Panc1 (cell line): ENCODE measurements around the gene OR4F6. TPM values are rescaled to one million over a fixed set of nuclear protein-coding genes. Genes with fewer than 3 reads are reported as not detected.
A peak's percentile ranks its signal among the peaks of the same experiment; 100 is the strongest.
"Not testable (repeated sequence)": the region's sequence is repeated elsewhere in the genome, so short reads cannot be mapped to it uniquely, and the experiment has no call there.

ENCODE experiments used
- ATAC-seq: fragments of 200-7000 bp; cut with Tn5 transposase; 2 replicates; pipeline ENCODE4 v1.9.1; 2020; ENCODE audit warnings: mild to moderate bottlenecking, moderate library complexity
- BruUV-seq: library from RNA; stranded (reverse); fragments of 400-500 nt; replicated peaks from 2 replicates; lab custom pipeline; 2021; lab: Mats Ljungman, UMichigan
- CTCF ChIA-PET: fragments of 300-600 bp; sonication (Branson Sonifier 250); formaldehyde crosslinking; loops from one replicate; lab custom pipeline; 2022; ENCODE audit warnings: antibody characterized with exemption; lab: Charles Lee
- POLR2A ChIA-PET: fragments of 300-600 bp; sonication (Branson Sonifier 250); formaldehyde crosslinking; loops from one replicate; lab custom pipeline; 2022; ENCODE audit warnings: antibody characterized with exemption; lab: Charles Lee
- DNase-seq: peaks from one replicate; pipeline ENCODE4 v3.0.0-alpha.2; 2010; ENCODE audit warnings: low read depth, low spot score
- H3K27ac ChIP-seq: 2 replicates; pipeline ENCODE4 v1.5.1; 2011; ENCODE audit warnings: mild to moderate bottlenecking, low read length, inconsistent platforms
- H3K27me3 ChIP-seq: fragments of 200-500 bp; sonication (Bioruptor generic); 2 replicates; pipeline ENCODE4 v1.6.0; 2014; ENCODE audit warnings: low read length, inconsistent platforms; ENCODE audit not compliant: control insufficient read depth, insufficient read depth
- H3K36me3 ChIP-seq: fragments of 200-500 bp; sonication (Bioruptor generic); 2 replicates; pipeline ENCODE4 v1.5.1; 2014; ENCODE audit warnings: inconsistent platforms, mild to moderate bottlenecking, low read length, moderate library complexity; ENCODE audit not compliant: control insufficient read depth, insufficient read depth
- H3K4me1 ChIP-seq: 2 replicates; pipeline ENCODE4 v1.5.1; 2011; ENCODE audit warnings: inconsistent platforms, mild to moderate bottlenecking, low read length, moderate library complexity; ENCODE audit not compliant: control insufficient read depth, insufficient read depth
- H3K4me3 ChIP-seq, 2 experiments: 2 replicates each; pipeline ENCODE4 v1.5.1; 2011 to 2012; ENCODE audit warnings: low read depth in 2 of 2, low read length in 2 of 2, mild to moderate bottlenecking in 2 of 2, inconsistent platforms in 1 of 2, moderate library complexity in 1 of 2
- H3K9me3 ChIP-seq: fragments of 200-500 bp; sonication (Bioruptor generic); 2 replicates; pipeline ENCODE4 v1.5.1; 2014; ENCODE audit warnings: low read depth, mild to moderate bottlenecking, inconsistent platforms, low read length, moderate library complexity; ENCODE audit not compliant: control insufficient read depth, insufficient read depth
- POLR2AphosphoS5 ChIP-seq: IDR thresholded peaks from 2 replicates; pipeline ENCODE4 v1.6.1; 2012; ENCODE audit warnings: mild to moderate bottlenecking, low read depth, low read length, moderate library complexity
- SIN3A ChIP-seq: IDR thresholded peaks from 2 replicates; pipeline ENCODE4 v1.6.1; 2012; ENCODE audit warnings: low read depth, mild to moderate bottlenecking, low read length, moderate library complexity, borderline replicate concordance; ENCODE audit not compliant: insufficient read depth
- TCF7L2 ChIP-seq: IDR thresholded peaks from 2 replicates; pipeline ENCODE4 v1.6.1; 2011; ENCODE audit warnings: mild to moderate bottlenecking, low read depth, low read length, inconsistent platforms
- in situ Hi-C: cut with HindIII; loops from 2 replicates; pipeline ENCODE4 v1.10.0; 2016; ENCODE audit warnings: low sequenced_read_pairs, low pct_unique_long_range_greater_than_20kb
- intact Hi-C: fragments of 100-400 bp; cut with micrococcal nuclease; formaldehyde crosslinking; loops from one replicate; pipeline ENCODE4 v1.10.0; 2022; ENCODE audit not compliant: unreplicated experiment
- total RNA-seq: library from RNA; stranded (reverse); gene quantifications from one replicate; pipeline ENCODE4 v1.2.1, GENCODE V29; 2021; ENCODE audit not compliant: unreplicated experiment
- TF ChIP-seq, protein P1 (sequence below), 2 experiments: IDR thresholded peaks; 2 replicates each; pipeline ENCODE4 v1.6.1; 2011 to 2012; ENCODE audit warnings: low read depth in 2 of 2, control low read depth in 1 of 2, low read length in 1 of 2, mild to moderate bottlenecking in 1 of 2, moderate library complexity in 1 of 2; ENCODE audit not compliant: insufficient read depth in 1 of 2
- TF ChIP-seq, protein P2 (sequence below): fragments of 450-650 bp; IDR thresholded peaks from 2 replicates; pipeline ENCODE4 v1.5.1; 2017; ENCODE audit warnings: mild to moderate bottlenecking

Gene OR4F6
- total RNA-seq, 1 experiment from 2014 or later: not detected

DNA sequence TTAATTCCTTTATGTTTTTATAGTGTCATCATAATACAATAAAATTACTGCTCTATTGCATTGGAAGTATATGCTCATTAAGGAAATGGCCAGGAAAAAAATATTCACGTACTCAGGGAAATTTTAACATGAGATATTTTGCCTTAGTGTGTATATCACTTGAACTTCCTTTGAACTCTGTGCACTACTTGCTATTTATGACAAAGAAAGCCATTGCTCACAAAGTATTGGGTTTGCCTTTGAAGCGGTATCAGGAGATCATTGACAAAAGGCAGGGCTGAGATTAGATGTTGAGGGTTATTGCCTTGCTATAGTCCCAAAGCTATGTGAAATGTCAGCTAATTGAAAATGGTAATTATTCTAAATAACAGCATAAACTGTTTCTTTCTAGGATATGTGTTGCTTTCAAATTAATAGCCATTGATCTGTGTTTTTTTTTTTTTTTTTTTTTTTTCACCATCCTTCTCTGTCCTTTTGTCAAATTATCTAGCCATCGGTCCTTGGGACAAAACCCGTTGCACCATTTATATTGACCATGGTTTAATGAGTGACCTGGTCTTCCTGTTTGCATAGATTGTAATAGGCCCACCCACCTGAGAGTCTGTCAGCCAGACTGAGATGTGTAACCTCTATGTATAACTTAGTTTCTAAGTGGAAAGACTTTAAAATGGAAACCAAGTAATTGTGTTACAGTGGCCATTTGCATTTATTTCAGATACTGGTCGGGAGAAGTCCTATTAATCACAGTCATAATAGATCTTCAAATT is 14.6 kb upstream of the OR4F6 start:
- DNase-seq, H3K4me1 ChIP-seq, in situ Hi-C loops, H3K27me3 ChIP-seq, H3K36me3 ChIP-seq, POLR2A ChIA-PET, H3K4me3 ChIP-seq, CTCF ChIA-PET, ATAC-seq, H3K27ac ChIP-seq, H3K9me3 ChIP-seq, BruUV-seq: not testable (repeated sequence)
- intact Hi-C loops: loop anchor here (10.0 kb wide), 1 partner anchor 2004 kb away; no protein-coding TSS in a partner anchor

DNA sequence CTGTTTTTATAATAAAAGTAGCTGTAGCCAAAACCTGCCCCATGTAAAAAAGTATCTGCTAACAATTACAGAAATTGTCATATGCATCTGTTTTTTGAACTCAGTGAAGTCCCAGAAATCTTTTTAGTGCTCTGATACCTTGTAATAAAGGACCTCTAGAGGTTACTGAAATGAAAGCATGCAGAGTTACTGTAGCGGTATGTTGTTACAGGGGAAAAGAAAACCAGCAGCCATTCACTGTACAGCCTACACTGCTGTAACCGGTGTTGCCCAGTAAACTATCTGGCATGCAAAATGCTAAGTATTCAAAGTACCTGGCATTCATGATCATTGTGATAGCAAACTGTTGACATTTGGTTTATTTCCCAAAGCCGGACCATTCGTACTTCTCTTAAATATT is 12.6 kb upstream of the OR4F6 start:
- 0 out of 2 replicates have a peak, but pooled peaks have one; percentile 65 for ATAC-seq
- DNase-seq, H3K27ac ChIP-seq, POLR2A ChIA-PET, BruUV-seq, H3K27me3 ChIP-seq, H3K4me1 ChIP-seq, H3K4me3 ChIP-seq, intact Hi-C loops, in situ Hi-C loops, H3K36me3 ChIP-seq, H3K9me3 ChIP-seq, CTCF ChIA-PET: not testable (repeated sequence)

DNA sequence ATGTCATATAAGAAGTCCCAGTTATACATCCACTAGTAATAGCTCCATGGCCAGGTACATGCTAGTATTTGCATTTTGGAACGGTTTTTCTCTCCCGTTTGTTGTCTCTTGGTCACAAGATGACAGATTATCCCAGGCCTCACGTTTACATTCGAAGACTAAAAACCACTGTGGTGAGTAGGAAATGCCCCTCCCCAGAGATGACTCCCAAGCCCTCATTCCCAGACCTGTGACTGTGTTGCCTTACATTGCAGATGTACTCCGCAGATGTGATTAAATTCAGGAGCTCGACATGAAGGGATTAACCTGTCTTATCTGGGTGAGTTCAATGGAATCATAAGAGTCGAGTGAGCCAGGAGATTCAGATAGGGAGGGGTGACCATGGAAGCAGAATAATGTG is 9.3 kb upstream of the OR4F6 start:
- H3K4me1 ChIP-seq, intact Hi-C loops, in situ Hi-C loops, H3K36me3 ChIP-seq, CTCF ChIA-PET, H3K27me3 ChIP-seq, BruUV-seq, ATAC-seq, H3K4me3 ChIP-seq, POLR2A ChIA-PET, DNase-seq, H3K27ac ChIP-seq, H3K9me3 ChIP-seq: not testable (repeated sequence)

DNA sequence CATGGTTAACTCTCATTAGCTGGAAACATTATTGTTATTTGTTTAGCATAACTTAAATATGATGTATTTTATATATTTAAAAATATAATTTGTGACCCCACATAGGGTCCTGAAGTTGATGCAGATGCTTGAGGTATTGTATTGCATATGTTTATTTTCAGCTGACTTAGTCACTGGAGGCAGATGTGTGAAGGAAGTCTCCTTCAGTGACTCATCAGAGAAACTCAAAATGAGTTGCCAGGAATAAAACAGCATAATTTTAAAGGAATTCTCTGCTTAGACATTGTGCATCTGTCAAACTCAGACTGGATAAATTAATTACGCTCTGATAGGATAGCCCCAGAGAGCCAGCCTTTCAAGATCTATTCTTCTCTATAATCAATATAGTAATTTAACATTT is 7.9 kb upstream of the OR4F6 start:
- DNase-seq: no peak
- no peak overlapping the region for H3K4me3 ChIP-seq
- TF ChIP-seq, protein P1, sequence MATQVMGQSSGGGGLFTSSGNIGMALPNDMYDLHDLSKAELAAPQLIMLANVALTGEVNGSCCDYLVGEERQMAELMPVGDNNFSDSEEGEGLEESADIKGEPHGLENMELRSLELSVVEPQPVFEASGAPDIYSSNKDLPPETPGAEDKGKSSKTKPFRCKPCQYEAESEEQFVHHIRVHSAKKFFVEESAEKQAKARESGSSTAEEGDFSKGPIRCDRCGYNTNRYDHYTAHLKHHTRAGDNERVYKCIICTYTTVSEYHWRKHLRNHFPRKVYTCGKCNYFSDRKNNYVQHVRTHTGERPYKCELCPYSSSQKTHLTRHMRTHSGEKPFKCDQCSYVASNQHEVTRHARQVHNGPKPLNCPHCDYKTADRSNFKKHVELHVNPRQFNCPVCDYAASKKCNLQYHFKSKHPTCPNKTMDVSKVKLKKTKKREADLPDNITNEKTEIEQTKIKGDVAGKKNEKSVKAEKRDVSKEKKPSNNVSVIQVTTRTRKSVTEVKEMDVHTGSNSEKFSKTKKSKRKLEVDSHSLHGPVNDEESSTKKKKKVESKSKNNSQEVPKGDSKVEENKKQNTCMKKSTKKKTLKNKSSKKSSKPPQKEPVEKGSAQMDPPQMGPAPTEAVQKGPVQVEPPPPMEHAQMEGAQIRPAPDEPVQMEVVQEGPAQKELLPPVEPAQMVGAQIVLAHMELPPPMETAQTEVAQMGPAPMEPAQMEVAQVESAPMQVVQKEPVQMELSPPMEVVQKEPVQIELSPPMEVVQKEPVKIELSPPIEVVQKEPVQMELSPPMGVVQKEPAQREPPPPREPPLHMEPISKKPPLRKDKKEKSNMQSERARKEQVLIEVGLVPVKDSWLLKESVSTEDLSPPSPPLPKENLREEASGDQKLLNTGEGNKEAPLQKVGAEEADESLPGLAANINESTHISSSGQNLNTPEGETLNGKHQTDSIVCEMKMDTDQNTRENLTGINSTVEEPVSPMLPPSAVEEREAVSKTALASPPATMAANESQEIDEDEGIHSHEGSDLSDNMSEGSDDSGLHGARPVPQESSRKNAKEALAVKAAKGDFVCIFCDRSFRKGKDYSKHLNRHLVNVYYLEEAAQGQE (IDR thresholded peaks at IDR 0.05; ENCODE audit: insufficient read depth in 1 of 2, low read depth in 2 of 2, low read length in 1 of 2): no peak
- no peak for TF ChIP-seq POLR2AphosphoS5
- no peak for TF ChIP-seq TCF7L2
- no peak for TF ChIP-seq SIN3A
- TF ChIP-seq, protein P2, sequence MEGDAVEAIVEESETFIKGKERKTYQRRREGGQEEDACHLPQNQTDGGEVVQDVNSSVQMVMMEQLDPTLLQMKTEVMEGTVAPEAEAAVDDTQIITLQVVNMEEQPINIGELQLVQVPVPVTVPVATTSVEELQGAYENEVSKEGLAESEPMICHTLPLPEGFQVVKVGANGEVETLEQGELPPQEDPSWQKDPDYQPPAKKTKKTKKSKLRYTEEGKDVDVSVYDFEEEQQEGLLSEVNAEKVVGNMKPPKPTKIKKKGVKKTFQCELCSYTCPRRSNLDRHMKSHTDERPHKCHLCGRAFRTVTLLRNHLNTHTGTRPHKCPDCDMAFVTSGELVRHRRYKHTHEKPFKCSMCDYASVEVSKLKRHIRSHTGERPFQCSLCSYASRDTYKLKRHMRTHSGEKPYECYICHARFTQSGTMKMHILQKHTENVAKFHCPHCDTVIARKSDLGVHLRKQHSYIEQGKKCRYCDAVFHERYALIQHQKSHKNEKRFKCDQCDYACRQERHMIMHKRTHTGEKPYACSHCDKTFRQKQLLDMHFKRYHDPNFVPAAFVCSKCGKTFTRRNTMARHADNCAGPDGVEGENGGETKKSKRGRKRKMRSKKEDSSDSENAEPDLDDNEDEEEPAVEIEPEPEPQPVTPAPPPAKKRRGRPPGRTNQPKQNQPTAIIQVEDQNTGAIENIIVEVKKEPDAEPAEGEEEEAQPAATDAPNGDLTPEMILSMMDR: no peak
- ChIA-PET CTCF (no interaction called here), POLR2A (no interaction called here)
- in situ Hi-C loops (no loop called here), intact Hi-C loops (no loop called here)
- no peak overlapping the region for H3K27ac ChIP-seq
- H3K4me1 ChIP-seq: no peaks in the 10 kb centered on the region
- peaks cover 6% of the 10 kb centered on the region for H3K27me3 ChIP-seq
- no peaks in the 10 kb centered on the region for H3K36me3 ChIP-seq
- no peak for ATAC-seq
- BruUV-seq: no TSS peak
- no peaks in the 10 kb centered on the region for H3K9me3 ChIP-seq
